Left ventricle myocardium inferior (tissue), 1 donor: ENCODE data around the gene BSX. TPM values are rescaled to one million over a fixed set of nuclear protein-coding genes. Genes with fewer than 3 reads are reported as not detected.
A peak's percentile ranks its signal among the peaks of the same experiment; 100 is the strongest.

Experiments
- DNase-seq: peaks from one replicate; pipeline ENCODE4 v3.0.0-alpha.2; 2020
- H3K27ac ChIP-seq: fragments of 200-600 bp; replicated peaks from 2 replicates; pipeline ENCODE4 v1.8.0; 2021
- H3K27me3 ChIP-seq: fragments of 200-600 bp; 2 replicates; pipeline ENCODE4 v1.8.0; 2021; ENCODE audit warnings: low read depth
- H3K36me3 ChIP-seq: fragments of 200-600 bp; 2 replicates; pipeline ENCODE4 v1.8.0; 2021
- H3K4me1 ChIP-seq: fragments of 200-600 bp; 2 replicates; pipeline ENCODE4 v1.8.0; 2021
- H3K4me3 ChIP-seq: fragments of 200-600 bp; 2 replicates; pipeline ENCODE4 v1.8.0; 2021; ENCODE audit warnings: mild to moderate bottlenecking, moderate library complexity
- H3K9me3 ChIP-seq: fragments of 200-600 bp; replicated peaks from 2 replicates; pipeline ENCODE4 v1.8.0; 2021
- CTCF ChIP-seq: fragments of 200-600 bp; IDR thresholded peaks from 2 replicates; pipeline ENCODE4 v1.8.0; 2021; ENCODE audit warnings: antibody characterized with exemption, mild to moderate bottlenecking, borderline replicate concordance
- intact Hi-C: fragments of 100-400 bp; cut with micrococcal nuclease; formaldehyde crosslinking; loops from one replicate; pipeline ENCODE4 v1.11.0; 2022
- long read RNA-seq: library from polyadenylated mRNA; unstranded; transcript quantifications from one replicate; pipeline ENCODE4 v2.0.0, GENCODE V29; 2021
- total RNA-seq: library from RNA; stranded (reverse); fragmentation: NEBNext Ultra II Directional; extraction: Animal tissue kit (Norgen Biotek cat#: 25700); gene quantifications from one replicate; pipeline ENCODE4 v1.2.1, GENCODE V29; 2021
- donor health status: DM: no; HTN: yes; CAD: no; lungs with severe emphysema.

Gene BSX
- not detected for total RNA-seq
- long read RNA-seq = 0 reads

GRCh38 chr11:122981388-122982264 is at the start of gene BSX:
Gene BSX (minus strand): TSS chr11:122981834. CDS start chr11:122981671, 163 bp downstream.
- H3K36me3 ChIP-seq = no peaks in the 10 kb centered on the region
- no peaks in the 10 kb centered on the region for H3K9me3 ChIP-seq
- no peak for TF ChIP-seq CTCF
- H3K27ac ChIP-seq = no peak within 1 kb of the TSS
- peaks cover 29% of the 10 kb centered on the region for H3K4me1 ChIP-seq
- DNase-seq = peak; percentile 58
- peak within 1 kb of the TSS; percentile 27 for H3K4me3 ChIP-seq
- intact Hi-C loops = no loop called here
- peaks cover 100% of the 10 kb centered on the region for H3K27me3 ChIP-seq

GRCh38 chr11:123030517-123030916 is 48.9 kb upstream of the BSX start:
- Histone ChIP-seq H3K4me1 (no peaks in the 10 kb centered on the region), H3K4me3 (no peak overlapping the region), H3K27ac (no peak overlapping the region), H3K27me3 (no peaks in the 10 kb centered on the region), H3K9me3 (no peaks in the 10 kb centered on the region), H3K36me3 (no peaks in the 10 kb centered on the region)
- intact Hi-C loops = no loop called here
- DNase-seq = no peak
- TF ChIP-seq CTCF = no peak

DNA sequence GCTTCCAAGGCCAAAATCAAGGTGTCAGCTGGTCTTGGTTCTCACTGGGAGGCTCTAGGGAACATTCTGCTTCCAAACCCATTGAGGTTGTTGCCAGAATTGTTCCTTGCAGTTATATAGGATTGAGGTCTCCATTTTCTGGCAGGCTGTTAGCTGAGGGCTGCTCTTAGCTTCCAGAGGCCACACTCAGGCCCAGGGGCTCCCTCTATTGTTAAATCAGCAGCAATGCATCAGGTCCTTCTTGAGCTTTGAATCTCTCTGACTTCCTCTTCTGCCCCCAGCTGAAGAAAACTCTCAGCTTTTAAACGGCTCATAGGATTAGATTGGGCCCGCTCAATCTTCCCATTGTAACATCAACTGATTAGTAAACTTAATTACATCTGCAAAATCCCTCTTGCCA is 39.3 kb upstream of the BSX start:
- no peaks in the 10 kb centered on the region for H3K9me3 ChIP-seq
- intact Hi-C loops = loop anchor here (5.0 kb wide), 1 partner anchor 159 kb away; no protein-coding TSS in a partner anchor
- TF ChIP-seq CTCF = peak; percentile 61
- H3K36me3 ChIP-seq = no peaks in the 10 kb centered on the region
- peaks cover 13% of the 10 kb centered on the region for H3K4me1 ChIP-seq
- H3K27me3 ChIP-seq = peaks cover 28% of the 10 kb centered on the region
- H3K4me3 ChIP-seq = no peak overlapping the region
- H3K27ac ChIP-seq = no peak overlapping the region
- no peak for DNase-seq

DNA sequence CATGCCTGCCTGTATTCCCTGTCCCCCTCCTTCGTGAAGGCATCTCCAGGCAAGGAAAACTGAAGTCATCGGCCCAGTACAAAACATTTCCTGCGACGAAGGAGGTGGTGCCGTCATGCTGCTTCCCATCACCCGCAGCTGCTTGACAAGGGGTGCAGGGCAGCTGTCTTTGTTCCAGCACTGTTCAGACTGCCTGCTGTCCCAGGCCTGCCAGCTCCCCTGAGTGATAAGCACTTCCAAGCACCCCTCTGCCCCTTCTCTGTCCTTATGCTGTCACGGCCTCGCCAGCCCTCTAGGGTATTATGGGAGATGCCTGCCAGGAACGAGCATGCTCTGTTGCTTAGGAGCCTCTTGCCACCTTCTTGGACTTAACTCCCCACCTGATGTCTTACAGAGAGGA is 37.1 kb upstream of the BSX start:
- TF ChIP-seq CTCF = no peak

DNA sequence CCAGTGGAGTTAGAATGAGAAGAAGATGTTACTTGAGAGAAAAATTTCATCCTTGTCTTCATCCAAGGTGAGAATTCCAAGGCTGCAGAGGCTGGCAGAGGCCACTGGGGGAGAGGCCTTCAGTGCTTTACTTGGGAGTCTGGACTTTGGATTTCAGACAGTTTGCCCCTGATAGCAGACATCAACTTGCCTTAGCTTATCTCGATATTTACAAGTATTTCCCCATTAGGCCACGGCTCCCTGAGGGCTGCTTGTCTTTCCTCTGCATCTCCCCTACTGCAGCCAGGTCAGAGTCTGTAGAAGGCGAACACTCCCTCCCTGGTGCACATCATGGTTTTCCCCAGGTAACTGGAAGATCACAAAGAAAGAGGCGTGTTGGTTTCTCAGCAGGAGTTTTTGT is 29.9 kb upstream of the BSX start:
- Histone ChIP-seq H3K4me3 (no peak overlapping the region), H3K36me3 (no peaks in the 10 kb centered on the region), H3K4me1 (no peaks in the 10 kb centered on the region), H3K27me3 (peaks cover 57% of the 10 kb centered on the region), H3K27ac (no peak overlapping the region), H3K9me3 (no peaks in the 10 kb centered on the region)
- DNase-seq = no peak
- intact Hi-C loops = no loop called here
- no peak for TF ChIP-seq CTCF

More for the DNA sequence above, 37.1 kb upstream of the BSX start:
- Histone ChIP-seq H3K36me3 (no peaks in the 10 kb centered on the region), H3K27me3 (peaks cover 17% of the 10 kb centered on the region), H3K4me3 (no peak overlapping the region), H3K27ac (no peak overlapping the region), H3K9me3 (no peaks in the 10 kb centered on the region), H3K4me1 (peaks cover 13% of the 10 kb centered on the region)
- no peak for DNase-seq
- intact Hi-C loops = no loop called here
